ENCODE data around the gene MAP3K14. TPM values are rescaled to one million over a fixed set of nuclear protein-coding genes. Genes with fewer than 3 reads are reported as not detected.

Gene MAP3K14
- total RNA-seq, 1 experiment from 2014 or later: 58.3 TPM

GRCh38 chr17:45314741-45315647, 1.8 kb downstream of the MAP3K14 start:
- no peaks in the 10 kb centered on the region for H3K9me3 ChIP-seq (ENCODE audit: insufficient read depth, low read depth)
- H3F3A ChIP-seq (ENCODE audit: insufficient read depth, low read depth): peaks cover 84% of the 10 kb centered on the region
- H3K79me2 ChIP-seq (ENCODE audit: low read depth): peaks cover 67% of the 10 kb centered on the region
- H3K27me3 ChIP-seq (ENCODE audit: insufficient read depth, low read depth): no peaks in the 10 kb centered on the region
- peak overlapping the region; percentile 81 for H3K4me2 ChIP-seq
- no peaks in the 10 kb centered on the region for H3K9me2 ChIP-seq (ENCODE audit: insufficient read depth)
- DNase-seq: no peak
- POLR2A ChIA-PET (ENCODE audit: unreplicated experiment): interaction anchor here (0.6 to 1.4 kb wide), 4 partner anchors 20 to 111 kb away, joined by 3 to 10 read pairs (median 4); no protein-coding TSS in a partner anchor
- no peak overlapping the region for H2AFZ ChIP-seq
- intact Hi-C loops (cut with micrococcal nuclease; ENCODE audit: unreplicated experiment): loop anchor here (5.0 to 10.0 kb wide), 2 partner anchors 38 to 180 kb away; partner anchors contain the start of genes ACBD4 and PLCD3
- peak overlapping the region; percentile 80 for H3K27ac ChIP-seq
- BruUV-seq (replicated peaks): no TSS peak
- peaks cover 81% of the 10 kb centered on the region for H3K4me1 ChIP-seq (replicated peaks; ENCODE audit: insufficient read depth)
- H3K36me3 ChIP-seq (ENCODE audit: low read depth): peaks cover 16% of the 10 kb centered on the region
- CTCF ChIA-PET: interaction anchor here (0.6 to 0.7 kb wide), 3 partner anchors 57 to 634 kb away, joined by 4 to 5 read pairs (median 4); no protein-coding TSS in a partner anchor
- H4K20me1 ChIP-seq (ENCODE audit: insufficient read depth): peaks cover 41% of the 10 kb centered on the region
- no peak for TF ChIP-seq EZH2 (IDR thresholded peaks at IDR 0.05; ENCODE audit: low read depth)
- peak overlapping the region; percentile 68 for H3K4me3 ChIP-seq

DNA sequence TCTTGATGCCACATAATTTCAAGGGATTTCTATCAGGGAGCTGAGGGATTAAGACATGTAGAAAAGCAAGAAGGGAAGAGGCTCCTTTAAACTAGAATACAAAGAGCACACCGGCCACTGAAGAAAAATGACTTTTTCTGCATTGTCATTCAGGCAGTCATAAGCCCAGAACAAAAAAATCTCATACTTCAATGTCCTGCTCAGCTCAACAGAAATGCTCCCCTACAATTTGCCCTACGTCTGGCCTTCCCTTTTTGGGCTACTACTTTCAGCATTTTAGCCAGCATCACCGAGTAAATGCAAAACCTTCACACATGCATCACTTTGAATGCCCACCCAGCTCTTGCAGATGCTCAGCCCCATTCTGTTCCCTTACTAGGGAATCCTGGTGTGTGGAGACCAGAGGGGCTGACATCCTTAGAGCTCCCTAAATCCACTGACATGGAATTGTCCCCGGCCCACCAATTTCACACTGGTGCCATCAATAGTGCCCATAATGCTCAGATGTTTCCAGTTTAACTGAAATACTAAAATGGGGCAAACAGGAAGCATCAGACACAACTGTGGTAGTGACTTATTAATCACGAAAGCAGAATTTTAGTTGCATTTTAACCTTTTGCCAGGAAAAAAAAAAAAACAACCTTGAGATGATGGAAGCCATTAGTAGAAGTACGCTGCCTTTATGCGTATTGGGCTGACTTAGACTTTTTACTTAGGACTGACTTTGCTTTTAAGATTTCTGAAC, 2.7 kb downstream of the MAP3K14 start:
- peak overlapping the region; percentile 80 for H3K27ac ChIP-seq
- ChIA-PET CTCF (interaction anchor here (0.6 to 1.6 kb wide), 3 partner anchors 21 to 78 kb away, joined by 3 to 5 read pairs (median 4); no protein-coding TSS in a partner anchor), POLR2A (ENCODE audit: unreplicated experiment) (interaction anchor here (0.6 to 0.7 kb wide), 3 partner anchors 20 to 110 kb away, joined by 3 to 6 read pairs (median 5); no protein-coding TSS in a partner anchor)
- no peak overlapping the region for H2AFZ ChIP-seq
- peak overlapping the region; percentile 81 for H3K4me2 ChIP-seq
- H4K20me1 ChIP-seq (ENCODE audit: insufficient read depth): peaks cover 44% of the 10 kb centered on the region
- H3K4me3 ChIP-seq: peak overlapping the region; percentile 68
- H3K9me3 ChIP-seq (ENCODE audit: insufficient read depth, low read depth): no peaks in the 10 kb centered on the region
- H3K4me1 ChIP-seq (replicated peaks; ENCODE audit: insufficient read depth): peaks cover 79% of the 10 kb centered on the region
- DNase-seq: no peak
- no peaks in the 10 kb centered on the region for H3K9me2 ChIP-seq (ENCODE audit: insufficient read depth)
- BruUV-seq (replicated peaks): no TSS peak
- H3K79me2 ChIP-seq (ENCODE audit: low read depth): peaks cover 76% of the 10 kb centered on the region
- intact Hi-C loops (cut with micrococcal nuclease; ENCODE audit: unreplicated experiment): loop anchor here (10.0 kb wide), 1 partner anchor 179 kb away; the partner anchor contains the start of genes ACBD4 and PLCD3
- peaks cover 19% of the 10 kb centered on the region for H3K36me3 ChIP-seq (ENCODE audit: low read depth)
- H3F3A ChIP-seq (ENCODE audit: insufficient read depth, low read depth): peaks cover 76% of the 10 kb centered on the region
- H3K27me3 ChIP-seq (ENCODE audit: insufficient read depth, low read depth): no peaks in the 10 kb centered on the region
- TF ChIP-seq EZH2 (IDR thresholded peaks at IDR 0.05; ENCODE audit: low read depth) (no peak), CTCF (conservative IDR thresholded peaks at IDR 0.05) (no peak)

GRCh38 chr17:45313421-45313771, 3.4 kb downstream of the MAP3K14 start:
- Histone ChIP-seq H3K4me1 (replicated peaks; ENCODE audit: insufficient read depth) (peaks cover 74% of the 10 kb centered on the region), H3K27ac (peak overlapping the region; percentile 80), H3K36me3 (ENCODE audit: low read depth) (peaks cover 25% of the 10 kb centered on the region), H3F3A (ENCODE audit: insufficient read depth, low read depth) (peaks cover 72% of the 10 kb centered on the region), H2AFZ (no peak overlapping the region), H3K4me2 (peak overlapping the region; percentile 81), H3K27me3 (ENCODE audit: insufficient read depth, low read depth) (no peaks in the 10 kb centered on the region), H3K4me3 (peak overlapping the region; percentile 40; the same call in 1 of the 2 replicates), H3K9me2 (ENCODE audit: insufficient read depth) (no peaks in the 10 kb centered on the region), H3K79me2 (ENCODE audit: low read depth) (peaks cover 83% of the 10 kb centered on the region), H3K9me3 (ENCODE audit: insufficient read depth, low read depth) (no peaks in the 10 kb centered on the region), H4K20me1 (ENCODE audit: insufficient read depth) (peaks cover 44% of the 10 kb centered on the region)
- CTCF ChIA-PET: interaction anchor here (1.6 kb wide), 1 partner anchor 20 kb away, joined by 3 read pairs; no protein-coding TSS in a partner anchor
- no TSS peak for BruUV-seq (replicated peaks)
- no peak for DNase-seq
- TF ChIP-seq EZH2 (IDR thresholded peaks at IDR 0.05; ENCODE audit: low read depth) (no peak), CTCF (conservative IDR thresholded peaks at IDR 0.05) (no peak)
- POLR2A ChIA-PET (ENCODE audit: unreplicated experiment): interaction anchor here (0.6 kb wide), 1 partner anchor 58 kb away, joined by 5 read pairs; no protein-coding TSS in a partner anchor
- intact Hi-C loops (cut with micrococcal nuclease; ENCODE audit: unreplicated experiment): loop anchor here (10.0 kb wide), 1 partner anchor 179 kb away; the partner anchor contains the start of genes ACBD4 and PLCD3
